GM19395 (cell line): ENCODE data around the gene TMEM8B.

Experiments used
- ATAC-seq: cut with Tn5 transposase; IDR thresholded peaks from one replicate; pipeline ENCODE4 v1.9.1; 2021; ENCODE audit warnings: mild to moderate bottlenecking, moderate library complexity; ENCODE audit not compliant: unreplicated experiment

Gene TMEM8B

DNA sequence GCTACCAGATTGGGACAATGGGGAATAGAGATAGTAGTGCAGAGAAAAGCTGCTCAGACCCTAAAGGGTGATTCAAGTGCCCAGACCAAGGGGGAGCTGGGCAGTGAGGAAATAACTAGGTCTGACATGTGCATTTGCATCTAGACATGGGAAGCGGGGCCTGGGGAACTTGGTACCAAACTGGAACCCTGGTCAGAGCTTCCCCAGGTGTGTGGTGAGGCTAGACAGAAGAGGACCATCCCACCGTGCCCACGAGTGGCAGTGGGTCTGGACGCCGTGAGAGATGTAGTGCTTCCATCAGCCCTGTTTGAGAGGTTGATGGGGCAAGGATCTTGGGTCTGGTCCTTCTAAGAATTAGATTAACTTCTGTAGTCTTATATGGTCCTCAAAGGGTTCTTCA is 7.6 kb downstream of the TMEM8B start:
- no peak for ATAC-seq

DNA sequence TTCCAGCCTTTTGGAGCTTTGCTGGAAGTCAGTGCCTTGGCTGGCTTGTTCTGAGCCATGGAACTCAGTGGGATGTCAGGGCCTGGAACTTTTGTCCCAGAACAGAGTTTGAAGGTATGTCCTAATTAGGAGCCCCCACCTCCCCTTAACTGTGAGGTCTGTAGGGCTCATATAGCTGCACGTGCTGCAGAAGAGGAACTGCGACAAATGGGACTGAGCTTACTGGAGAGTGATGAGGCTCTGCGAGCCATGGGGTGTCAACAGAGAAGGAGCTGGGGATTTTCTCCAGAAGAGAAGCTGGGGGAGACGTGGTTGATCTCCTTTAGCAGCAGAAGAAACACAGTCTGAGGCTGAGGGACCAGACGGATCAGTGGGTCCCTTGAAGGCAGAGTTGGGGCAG is 10.9 kb downstream of the TMEM8B start:
- no peak for ATAC-seq

GRCh38 chr9:35840881-35841644 is 12.0 kb downstream of the TMEM8B start:
- ATAC-seq = no peak

GRCh38 chr9:35841645-35841900 is 12.5 kb downstream of the TMEM8B start:
- no peak for ATAC-seq

GRCh38 chr9:35842020-35842745 is 13.2 kb downstream of the TMEM8B start:
- ATAC-seq = no peak

- ATAC-seq = peak; percentile 72
These were observed 13.8 kb downstream of the TMEM8B start for GRCh38 chr9:35842795-35843194.

DNA sequence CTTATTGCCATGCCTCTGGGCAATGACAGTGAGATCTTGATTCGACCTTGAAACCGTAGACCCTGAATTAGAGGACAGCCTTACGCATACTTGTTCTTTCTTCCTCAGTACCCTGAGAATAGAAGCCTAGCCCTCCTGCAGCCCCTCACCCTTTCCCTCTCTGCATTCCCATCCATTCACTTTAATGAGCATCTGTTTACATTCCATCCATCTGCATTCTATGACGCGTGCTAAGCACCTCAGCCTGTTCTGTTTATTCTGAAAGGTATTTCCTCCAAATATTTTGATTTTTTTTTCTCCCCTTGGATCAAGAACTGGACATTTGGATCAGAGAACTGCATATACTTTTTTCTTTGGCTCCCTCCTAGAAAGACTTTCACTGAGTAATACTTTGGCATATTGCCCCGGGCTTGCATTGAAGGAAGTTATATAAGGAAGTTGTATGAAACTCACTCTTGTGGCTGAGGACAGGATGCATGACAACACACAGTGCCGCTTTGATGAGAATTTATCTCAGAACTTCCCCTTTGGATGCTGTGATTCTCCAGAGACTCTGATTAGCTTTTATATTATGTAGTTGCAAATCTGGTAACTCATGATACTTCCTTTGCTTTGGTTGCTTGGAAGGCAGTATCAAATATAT is 15.7 kb downstream of the TMEM8B start:
- no peak for ATAC-seq

- ATAC-seq = no peak
These were observed 17.1 kb downstream of the TMEM8B start for GRCh38 chr9:35845824-35846771.

DNA sequence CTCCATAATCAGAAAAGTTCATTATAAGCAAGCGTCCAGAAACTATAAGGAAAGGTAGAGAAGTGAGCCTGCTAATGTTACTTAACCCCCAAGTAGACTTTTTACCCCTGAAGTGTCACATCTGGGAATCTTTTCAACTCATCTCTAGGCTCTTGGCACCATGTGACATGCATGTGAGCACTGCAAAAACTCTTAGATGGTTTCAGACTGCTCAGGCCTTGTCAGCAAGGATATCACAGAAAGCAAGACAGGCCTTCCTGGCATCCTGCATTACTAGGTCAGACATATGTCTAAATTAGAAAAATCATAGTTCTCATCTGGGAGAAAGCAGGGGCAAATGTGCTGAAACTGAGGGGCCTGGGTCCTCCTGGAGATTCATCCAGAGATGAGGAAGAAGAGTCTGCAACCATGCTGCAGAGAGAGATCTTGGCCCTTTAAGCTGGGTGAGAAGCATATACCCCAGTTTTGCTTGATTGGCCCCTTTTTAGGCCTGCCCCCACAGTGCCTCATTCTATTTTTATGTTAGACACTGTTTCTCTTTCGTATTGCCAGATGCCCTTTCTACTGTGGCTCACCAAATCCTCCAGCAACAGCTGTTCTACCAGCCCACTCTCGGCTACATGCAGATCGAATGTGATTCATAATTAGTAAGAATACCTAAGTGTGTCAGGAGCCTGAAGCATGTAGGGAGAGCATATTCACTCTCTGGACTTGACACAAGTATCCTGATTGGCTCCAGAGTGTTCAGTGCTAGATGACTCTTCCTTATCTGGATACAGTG is 19.0 kb downstream of the TMEM8B start:
- peak; percentile 93 for ATAC-seq

GRCh38 chr9:35852267-35852815 is 23.3 kb downstream of the TMEM8B start:
- ATAC-seq = no peak

DNA sequence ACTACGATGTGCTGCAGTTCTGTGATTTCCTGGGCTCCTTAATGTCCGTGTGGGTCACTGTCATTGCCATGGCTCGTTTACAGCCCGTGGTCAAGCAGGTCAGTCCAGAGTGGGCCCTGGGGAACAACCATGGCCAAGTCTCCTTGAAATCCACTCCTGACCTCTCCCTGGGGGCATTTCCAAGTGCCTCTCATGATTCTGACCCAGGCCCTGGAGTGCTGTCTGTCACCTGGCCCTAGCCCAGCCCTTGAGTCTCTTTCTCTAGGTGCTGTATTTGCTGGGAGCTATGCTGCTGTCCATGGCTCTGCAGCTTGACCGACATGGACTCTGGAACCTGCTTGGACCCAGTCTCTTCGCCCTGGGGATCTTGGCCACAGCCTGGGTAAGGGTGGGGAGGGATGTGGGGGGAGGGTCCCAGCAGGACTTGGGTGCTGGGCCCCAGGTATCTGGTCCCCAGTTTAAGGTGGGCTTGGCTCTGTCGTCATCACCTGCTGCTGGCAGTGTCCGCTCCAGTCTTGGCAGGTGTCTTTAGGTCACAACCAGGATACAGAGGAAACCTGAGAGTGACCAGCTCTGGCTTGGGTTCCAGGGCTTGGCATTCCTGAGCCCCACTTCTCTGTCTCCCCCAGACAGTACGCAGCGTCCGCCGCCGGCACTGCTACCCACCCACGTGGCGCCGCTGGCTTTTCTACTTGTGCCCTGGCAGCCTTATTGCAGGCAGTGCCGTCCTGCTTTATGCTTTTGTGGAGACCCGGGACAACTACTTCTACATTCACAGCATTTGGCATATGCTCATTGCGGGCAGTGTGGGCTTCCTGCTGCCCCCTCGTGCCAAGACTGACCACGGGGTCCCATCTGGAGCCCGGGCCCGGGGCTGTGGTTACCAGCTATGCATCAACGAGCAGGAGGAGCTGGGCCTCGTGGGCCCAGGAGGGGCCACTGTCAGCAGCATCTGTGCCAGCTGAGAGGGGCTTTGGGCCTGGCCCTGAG is 24.1 kb downstream of the TMEM8B start:
- ATAC-seq = no peak

- no peak for ATAC-seq
These were observed 25.2 kb downstream of the TMEM8B start for GRCh38 chr9:35854091-35854762.

DNA sequence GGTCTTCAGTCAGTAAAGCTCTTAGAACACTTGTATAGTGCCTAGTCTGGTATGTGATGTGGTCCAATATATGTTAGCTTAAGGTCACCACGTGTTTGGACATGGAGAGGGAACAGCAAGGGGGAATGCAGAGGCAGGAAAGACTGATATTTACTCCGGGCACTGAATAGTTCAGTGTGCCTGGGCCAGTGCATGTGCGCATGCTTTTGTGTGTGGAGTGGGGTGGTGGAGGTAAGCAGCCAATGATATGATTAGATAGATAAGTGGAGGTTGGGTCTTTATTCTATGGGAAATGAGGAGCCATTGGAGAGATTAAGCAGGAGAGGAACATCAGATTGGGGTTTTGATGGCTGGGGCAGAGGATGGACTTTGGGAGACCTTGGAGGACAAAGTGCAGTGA is 27.2 kb downstream of the TMEM8B start:
- ATAC-seq = no peak

- ATAC-seq = no peak
These were observed 27.9 kb downstream of the TMEM8B start for GRCh38 chr9:35856882-35857281.

DNA sequence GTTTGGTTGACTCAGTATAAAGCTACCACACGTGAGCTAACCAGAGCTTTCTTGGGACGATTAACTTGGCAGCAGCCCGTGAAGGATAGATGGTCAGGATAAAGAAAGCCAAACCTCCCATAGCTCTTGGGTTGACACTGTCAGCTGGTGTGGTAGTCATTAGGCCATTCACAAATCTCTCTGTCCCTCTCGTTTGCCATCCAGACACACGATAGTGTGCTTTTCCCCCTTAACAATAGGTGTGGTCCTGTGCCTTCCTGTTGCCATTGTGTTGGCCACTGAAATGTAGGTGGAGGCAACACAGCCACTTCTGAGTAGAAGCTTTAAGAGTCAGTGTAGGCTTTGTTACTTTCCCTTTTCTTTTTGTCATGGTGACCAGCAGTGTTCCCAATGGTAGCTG is 29.4 kb downstream of the TMEM8B start:
- ATAC-seq = no peak

DNA sequence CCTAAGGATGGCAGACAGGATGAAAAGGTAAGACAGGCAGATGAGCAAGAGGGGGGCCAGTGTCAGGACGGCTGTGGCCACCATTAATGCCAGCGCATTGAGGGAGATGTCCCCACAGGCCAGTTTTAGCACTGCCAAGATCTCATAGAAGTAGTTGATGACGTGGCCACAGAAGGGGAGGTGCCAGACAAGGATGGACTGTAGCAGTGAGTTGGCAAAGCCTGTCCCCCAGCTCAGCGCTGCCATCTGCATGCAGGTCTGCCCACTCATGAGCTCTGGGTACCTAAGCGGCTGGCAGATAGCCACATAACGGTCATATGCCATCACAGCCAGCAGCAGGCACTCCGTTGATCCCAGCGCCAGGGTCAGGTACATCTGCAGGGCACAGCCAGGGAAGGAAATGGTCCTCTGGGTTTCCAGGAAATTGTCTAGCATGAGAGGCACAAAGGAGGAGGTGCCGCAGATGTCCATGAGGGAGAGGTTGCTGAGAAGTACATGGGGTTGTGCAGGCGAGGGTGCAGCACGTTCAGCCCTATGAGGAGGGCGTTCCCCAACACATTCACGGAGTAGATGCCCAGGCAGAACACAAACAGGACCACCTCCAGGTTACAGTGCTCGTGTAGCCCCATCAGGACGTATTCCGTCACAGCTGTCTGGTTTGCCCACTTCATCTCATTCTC is 30.4 kb downstream of the TMEM8B start:
- no peak for ATAC-seq

- no peak for ATAC-seq
These were observed 30.9 kb downstream of the TMEM8B start for GRCh38 chr9:35859990-35860339.
